Medulla oblongata (tissue), 1 donor: ENCODE measurements around the gene ETV4.

Source experiments
- DNase-seq: peaks from one replicate; pipeline ENCODE4 v3.0.0-alpha.2; 2015; ENCODE audit errors: extremely low spot score

Gene ETV4

GRCh38 chr17:43546319-43547188 lies at the start of gene ETV4:
Gene ETV4, minus strand, starts transcription at chr17:43546340. Its CDS starts 723 bp downstream, at chr17:43545617.
- peak; percentile 89 for DNase-seq

GRCh38 chr17:43595466-43595865 lies 49.3 kb upstream of the ETV4 start:
- DNase-seq: no peak

- DNase-seq: no peak
Observed at GRCh38 chr17:43591779-43592562, 45.8 kb upstream of the ETV4 start.

- no peak for DNase-seq
Observed at GRCh38 chr17:43591001-43591400, 44.9 kb upstream of the ETV4 start.

- DNase-seq: no peak
Observed at GRCh38 chr17:43588664-43589435, 42.7 kb upstream of the ETV4 start.

- no peak for DNase-seq
Observed at GRCh38 chr17:43588121-43588520, 42.0 kb upstream of the ETV4 start.

GRCh38 chr17:43587647-43588046 lies 41.5 kb upstream of the ETV4 start:
- no peak for DNase-seq

- DNase-seq: no peak
Observed at GRCh38 chr17:43584666-43585102, 38.5 kb upstream of the ETV4 start.

GRCh38 chr17:43583332-43583731 lies 37.2 kb upstream of the ETV4 start:
- DNase-seq: no peak

- DNase-seq: no peak
Observed at GRCh38 chr17:43581613-43582012, 35.5 kb upstream of the ETV4 start.

- no peak for DNase-seq
Observed at GRCh38 chr17:43581130-43581529, 35.0 kb upstream of the ETV4 start.

GRCh38 chr17:43579566-43580140 lies 33.5 kb upstream of the ETV4 start:
- DNase-seq: no peak

- no peak for DNase-seq
Observed at GRCh38 chr17:43578699-43579565, 32.8 kb upstream of the ETV4 start.

- no peak for DNase-seq
Observed at GRCh38 chr17:43578404-43578698, 32.2 kb upstream of the ETV4 start.

GRCh38 chr17:43577664-43578403 lies 31.7 kb upstream of the ETV4 start:
- no peak for DNase-seq

- DNase-seq: peak; percentile 90
Observed at GRCh38 chr17:43576563-43577229, 30.6 kb upstream of the ETV4 start.

- DNase-seq: no peak
Observed at GRCh38 chr17:43574896-43575525, 28.9 kb upstream of the ETV4 start.

GRCh38 chr17:43574348-43574747 lies 28.2 kb upstream of the ETV4 start:
- DNase-seq: no peak
